GM18502 (cell line): ENCODE measurements around the gene TREH.
"Not testable (repeated sequence)": the region's sequence is repeated elsewhere in the genome, so short reads cannot be mapped to it uniquely, and the experiment has no call there.

ENCODE experiments used
- ATAC-seq: cut with Tn5 transposase; IDR thresholded peaks from one replicate; pipeline ENCODE4 v1.9.1; 2021; ENCODE audit warnings: mild to moderate bottlenecking; ENCODE audit not compliant: unreplicated experiment, poor library complexity

The TREH gene, protein sequence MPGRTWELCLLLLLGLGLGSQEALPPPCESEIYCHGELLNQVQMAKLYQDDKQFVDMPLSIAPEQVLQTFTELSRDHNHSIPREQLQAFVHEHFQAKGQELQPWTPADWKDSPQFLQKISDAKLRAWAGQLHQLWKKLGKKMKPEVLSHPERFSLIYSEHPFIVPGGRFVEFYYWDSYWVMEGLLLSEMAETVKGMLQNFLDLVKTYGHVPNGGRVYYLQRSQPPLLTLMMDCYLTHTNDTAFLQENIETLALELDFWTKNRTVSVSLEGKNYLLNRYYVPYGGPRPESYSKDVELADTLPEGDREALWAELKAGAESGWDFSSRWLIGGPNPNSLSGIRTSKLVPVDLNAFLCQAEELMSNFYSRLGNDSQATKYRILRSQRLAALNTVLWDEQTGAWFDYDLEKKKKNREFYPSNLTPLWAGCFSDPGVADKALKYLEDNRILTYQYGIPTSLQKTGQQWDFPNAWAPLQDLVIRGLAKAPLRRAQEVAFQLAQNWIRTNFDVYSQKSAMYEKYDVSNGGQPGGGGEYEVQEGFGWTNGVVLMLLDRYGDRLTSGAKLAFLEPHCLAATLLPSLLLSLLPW

DNA sequence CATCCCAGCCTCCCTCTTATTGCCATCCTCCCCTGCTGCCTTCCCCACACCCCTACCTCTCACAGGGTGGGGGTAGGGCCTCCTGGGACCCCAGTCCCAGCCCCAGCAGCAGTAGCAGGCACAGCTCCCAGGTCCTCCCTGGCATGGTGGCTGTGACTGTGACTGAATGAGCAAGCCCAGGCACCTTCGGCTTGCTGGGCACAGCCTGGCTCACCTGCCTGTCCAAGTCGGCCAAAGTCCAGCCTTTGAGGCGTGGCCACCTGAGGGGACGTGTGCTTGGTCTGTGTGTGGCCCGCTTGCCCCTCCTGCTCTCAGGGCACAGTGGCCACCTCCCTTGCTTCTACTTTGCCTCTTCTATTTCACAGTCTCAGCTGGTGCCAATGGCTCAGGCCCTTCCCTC, at the start of gene TREH:
Gene TREH (minus strand): TSS at position 168 of the 400 bp plus-strand sequence. CDS start 23 bp downstream, at position 145.
- no peak for ATAC-seq

DNA sequence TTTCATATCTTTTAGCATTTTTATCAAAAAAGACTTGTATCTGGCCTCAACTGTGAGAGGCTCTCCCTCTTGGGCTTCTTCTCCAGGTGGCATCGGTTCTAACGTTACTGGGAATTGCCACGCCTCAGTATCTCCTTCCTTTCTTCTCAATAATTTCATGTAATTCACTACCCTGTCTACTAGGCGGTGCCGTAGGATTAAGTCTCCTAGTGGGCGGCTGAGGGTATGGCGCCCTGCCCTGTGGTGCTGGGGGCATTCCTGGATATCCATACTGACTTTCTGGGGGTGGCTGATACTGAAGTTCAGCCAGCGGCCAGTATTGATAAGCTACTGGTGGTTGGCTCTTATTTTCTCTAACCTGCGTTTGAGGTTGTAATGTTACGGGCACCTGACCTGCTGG, 48.7 kb upstream of the TREH start:
- not testable (repeated sequence) for ATAC-seq

DNA sequence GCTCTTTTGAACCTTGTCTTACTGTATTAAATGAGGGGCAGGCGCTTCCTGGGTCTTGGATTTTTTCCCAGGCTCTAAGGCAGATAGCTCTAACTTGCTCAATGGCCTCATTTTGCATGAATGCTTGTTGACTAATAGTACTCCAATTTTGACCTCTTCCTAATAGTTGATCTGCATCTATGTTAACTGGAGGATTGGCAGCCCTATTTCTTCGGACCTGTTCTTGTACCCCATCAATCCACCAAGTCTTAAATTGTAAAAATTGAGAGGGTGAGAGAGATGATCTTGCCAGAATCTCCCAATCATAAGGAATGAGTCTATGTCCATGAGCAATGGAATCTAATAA, 48.2 kb upstream of the TREH start:
- not testable (repeated sequence) for ATAC-seq

DNA sequence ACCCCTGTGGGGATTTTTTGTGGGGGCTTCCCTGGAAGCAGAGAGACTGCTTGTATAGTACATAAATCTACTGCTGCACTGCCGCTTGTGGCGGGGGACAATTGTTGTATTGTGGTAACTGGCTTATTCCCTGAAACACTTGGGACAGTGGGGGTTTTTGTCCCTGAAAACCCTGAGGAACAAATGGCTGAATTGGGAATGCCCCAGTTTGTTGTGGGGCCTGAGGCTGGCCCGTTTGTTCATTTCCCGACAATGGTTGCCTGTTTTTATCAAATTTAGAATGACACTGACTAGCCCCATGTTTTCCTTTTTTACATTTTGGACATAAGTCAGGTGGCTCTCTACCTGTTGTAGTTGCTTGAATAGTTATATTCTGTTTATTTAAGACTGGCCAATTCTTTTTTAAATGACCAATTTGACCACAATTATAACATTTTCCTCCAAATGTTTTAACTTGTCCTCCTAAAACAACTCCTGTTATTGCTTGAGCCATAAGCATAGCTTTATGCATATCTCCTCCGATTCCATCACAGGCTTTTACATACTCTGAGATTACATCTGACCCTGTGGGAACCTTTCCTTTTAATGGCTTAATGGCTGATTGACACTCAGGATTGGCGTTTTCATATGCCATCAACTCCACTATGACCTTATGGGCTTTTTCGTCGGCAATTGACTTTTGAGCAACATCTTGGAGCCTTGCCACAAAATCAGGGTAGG, 47.7 kb upstream of the TREH start:
- ATAC-seq: not testable (repeated sequence)

DNA sequence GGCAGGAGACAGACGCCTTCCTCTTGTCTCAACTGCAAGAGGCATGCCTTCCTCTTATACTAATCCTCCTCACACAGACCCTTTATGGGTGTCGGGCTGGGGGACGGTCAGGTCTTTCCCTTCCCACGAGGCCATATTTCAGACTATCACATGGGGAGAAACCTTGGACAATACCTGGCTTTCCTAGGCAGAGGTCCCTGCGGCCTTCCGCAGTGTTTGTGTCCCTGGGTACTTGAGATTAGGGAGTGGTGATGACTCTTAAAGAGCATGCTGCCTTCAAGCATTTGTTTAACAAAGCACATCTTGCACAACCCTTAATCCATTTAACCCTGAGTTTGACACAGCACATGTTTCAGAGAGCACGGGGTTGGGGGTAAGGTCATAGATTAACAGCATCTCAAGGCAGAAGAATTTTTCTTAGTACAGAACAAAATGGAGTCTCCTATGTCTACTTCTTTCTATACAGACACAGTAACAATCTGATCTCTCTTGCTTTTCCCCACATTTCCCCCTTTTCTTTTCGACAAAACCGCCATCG, 42.1 kb upstream of the TREH start:
- not testable (repeated sequence) for ATAC-seq

DNA sequence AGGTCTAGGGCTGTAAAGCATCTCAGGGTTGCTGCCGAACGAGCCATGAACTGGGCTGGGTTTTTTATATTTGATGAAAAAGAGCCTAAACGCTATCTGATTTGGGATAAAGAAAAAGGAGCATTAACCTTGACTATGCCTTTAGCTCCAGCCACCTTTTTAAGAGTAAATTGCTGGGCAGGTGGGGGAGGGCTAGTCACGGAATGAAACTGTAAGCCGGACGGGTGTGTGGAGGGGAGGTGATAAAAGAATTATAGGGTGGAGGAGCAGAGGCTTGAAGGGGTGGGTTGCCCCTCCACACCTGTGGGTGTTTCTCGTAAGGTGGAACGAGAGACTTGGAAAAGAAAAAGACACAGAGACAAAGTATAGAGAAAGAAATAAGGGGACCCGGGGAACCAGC, 41.3 kb upstream of the TREH start:
- ATAC-seq: not testable (repeated sequence)

- not testable (repeated sequence) for ATAC-seq
Observed at GRCh38 chr11:118720078-118720477, 40.6 kb upstream of the TREH start.

DNA sequence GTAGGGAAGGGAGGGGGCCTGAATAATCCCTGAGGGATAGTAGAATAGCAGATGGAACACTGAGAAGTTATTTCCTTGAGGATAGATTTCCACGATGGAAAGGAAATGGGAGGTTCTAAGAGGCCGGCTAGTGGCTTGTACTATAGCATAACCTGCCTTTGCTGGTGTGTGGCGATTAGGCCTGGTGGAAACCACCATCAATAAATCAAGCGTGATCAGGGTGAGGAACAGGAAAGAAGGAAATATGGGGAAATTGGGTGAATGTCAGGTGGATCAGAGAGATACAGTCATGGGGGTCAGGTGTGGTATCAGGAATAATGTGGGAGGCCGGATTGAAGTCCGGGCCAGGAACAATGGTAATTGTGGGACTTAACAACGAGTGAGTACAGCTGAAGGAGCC, 39.1 kb upstream of the TREH start:
- ATAC-seq: not testable (repeated sequence)

GRCh38 chr11:118717733-118718132, 38.3 kb upstream of the TREH start:
- ATAC-seq: not testable (repeated sequence)

- not testable (repeated sequence) for ATAC-seq
Observed at GRCh38 chr11:118717221-118717620, 37.8 kb upstream of the TREH start.

DNA sequence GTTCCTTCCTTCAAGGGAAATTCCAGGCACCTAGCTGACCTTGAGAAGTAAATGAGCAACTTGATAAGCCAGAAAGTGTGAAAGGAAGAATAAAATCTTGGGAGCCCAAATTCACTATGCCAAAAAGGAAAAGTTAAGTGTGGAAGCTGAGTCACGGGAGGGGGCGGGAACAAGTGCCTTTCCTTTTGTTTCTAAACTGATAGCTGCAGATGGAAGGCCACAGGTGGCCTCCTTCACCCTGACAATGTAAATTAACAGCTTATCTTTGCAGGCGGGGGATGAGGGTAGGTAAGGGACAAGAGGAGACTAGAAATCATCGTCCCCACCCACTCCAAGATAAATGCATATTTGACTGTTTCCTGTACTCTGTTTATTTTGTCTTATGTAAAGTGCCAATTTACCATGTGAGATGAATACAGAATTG, 36.4 kb upstream of the TREH start:
- ATAC-seq: no peak

DNA sequence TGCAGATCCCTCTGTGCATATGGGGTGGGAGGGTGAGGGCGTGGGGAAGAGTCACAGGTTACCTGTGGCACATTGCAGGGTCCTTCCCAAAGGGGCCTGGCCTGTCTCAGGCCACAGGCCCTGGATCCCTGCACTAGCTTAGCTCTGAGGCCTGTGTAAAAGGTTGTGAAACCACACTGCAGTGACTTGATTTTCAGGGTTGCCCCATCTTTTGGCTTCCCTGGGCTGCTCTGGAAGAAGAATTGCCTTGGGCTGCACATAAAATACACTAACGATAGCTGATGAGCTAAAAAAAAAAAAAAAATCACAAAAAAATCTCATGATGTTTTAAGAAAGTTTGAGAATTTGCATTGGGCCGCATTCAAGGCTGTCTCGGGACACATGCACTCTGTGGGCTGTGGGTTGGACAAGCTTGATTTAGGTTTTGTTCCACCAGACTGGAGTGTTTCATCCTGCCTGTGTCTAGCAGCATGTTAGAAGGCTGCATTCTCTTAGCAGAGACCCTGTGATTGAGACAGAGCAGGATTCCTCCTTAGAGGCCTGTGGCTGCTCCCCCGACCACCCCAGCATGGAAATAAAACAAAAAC, 35.9 kb upstream of the TREH start:
- ATAC-seq: peak; percentile 57

- ATAC-seq: no peak
Observed at GRCh38 chr11:118714816-118715215, 35.4 kb upstream of the TREH start.

DNA sequence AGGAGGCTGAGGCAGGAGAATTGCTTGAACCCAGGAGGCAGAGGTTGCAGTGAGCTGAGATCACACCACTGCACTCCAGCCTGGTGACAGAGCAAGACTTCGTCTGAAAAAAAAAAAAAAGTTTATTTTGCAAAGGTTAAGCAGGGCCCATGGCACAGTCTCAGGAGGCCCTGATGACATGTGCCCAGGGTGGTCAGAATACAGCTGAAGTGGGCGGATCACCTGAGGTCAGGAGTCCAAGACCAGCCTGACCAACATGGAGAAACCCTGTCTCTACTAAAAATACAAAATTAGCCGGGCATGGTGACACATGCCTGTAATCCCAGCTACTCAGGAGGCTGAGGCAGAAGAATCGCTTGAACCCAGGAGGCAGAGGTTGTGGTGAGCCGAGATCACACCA, 35.0 kb upstream of the TREH start:
- ATAC-seq: not testable (repeated sequence)

- no peak for ATAC-seq
Observed at GRCh38 chr11:118708296-118708695, 28.8 kb upstream of the TREH start.

- ATAC-seq: no peak
Observed at GRCh38 chr11:118706546-118706825, 27.0 kb upstream of the TREH start.

DNA sequence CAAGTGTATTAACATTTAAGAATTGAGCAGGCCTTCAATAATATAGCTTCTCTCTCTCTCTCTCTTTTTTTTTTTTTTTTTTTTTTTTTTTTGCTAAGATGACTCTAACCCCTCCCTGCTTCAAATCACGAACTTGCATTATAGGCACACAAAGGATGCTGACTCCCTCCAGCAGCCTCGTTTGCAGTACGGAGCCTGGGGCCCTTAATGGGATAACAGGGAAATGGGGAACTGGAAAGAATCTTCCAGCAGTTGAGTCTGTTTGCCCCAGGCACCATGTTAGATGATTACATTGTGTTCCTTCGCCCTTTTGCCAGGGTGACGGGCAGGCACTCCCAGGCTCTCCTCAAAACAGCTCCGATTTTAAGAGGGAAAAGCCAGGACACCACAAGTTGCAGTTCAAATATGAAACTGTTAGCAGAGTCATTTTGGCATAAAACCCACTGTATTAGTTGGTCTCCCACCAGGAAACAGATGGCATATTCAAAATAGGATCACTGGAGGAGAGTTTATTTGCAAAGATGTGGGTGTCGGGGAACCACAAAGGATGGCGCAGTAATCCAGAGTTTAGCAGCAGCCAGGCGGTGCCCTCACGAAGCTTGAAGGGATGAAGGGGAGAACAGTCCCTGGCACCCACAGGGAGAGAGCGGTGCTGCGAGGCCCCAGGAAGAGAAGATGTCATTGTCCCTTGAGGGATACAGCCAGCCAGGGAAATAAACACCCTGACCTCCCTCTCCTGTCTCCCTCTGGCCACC, 26.5 kb upstream of the TREH start:
- no peak for ATAC-seq

GRCh38 chr11:118705111-118705741, 25.8 kb upstream of the TREH start:
- no peak for ATAC-seq

DNA sequence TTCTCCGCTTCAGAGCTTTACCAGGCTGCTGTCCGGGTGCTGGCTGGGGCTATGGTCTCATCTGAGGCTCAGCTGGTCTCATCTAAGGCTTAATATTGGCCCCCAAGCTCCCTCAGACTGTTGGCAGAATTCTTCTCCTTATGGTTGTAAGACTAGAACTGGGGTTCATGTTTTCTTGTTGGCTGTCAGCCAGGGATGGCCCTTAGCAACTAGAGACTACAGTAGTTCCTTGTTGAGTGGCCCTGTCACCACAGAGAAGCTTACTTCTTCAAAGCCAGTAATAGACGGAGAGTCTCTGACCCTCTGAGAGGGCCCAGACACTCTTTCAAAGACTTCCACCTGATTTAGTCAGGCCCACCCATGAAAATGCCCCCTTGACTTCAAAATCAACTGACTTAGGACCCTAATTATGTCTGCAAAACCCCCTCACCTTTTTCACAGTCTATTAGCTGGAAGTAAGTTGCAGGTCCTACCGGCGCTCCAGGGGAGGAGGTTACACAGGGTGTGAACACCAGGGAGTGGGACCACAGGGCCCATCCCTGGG, 24.2 kb upstream of the TREH start:
- no peak for ATAC-seq
